Stimulated activated CD4-positive, alpha-beta T cell treated with anti-CD3 and anti-CD28 coated beads, Interleukin-1b, Interleukin-23, amount 100 ng/mL, for 4 hours (primary cell): ENCODE measurements around the gene KPNB1.

Source experiments
- DNase-seq, 2 donors: peaks; one replicate each; pipeline ENCODE4 v3.0.0-alpha.2; 2020; ENCODE audit warnings: low read depth in 2 of 2

The KPNB1 gene

GRCh38 chr17:47696717-47697642 lies 47.3 kb downstream of the KPNB1 start:
- DNase-seq: no peak

GRCh38 chr17:47697906-47698711 lies 48.4 kb downstream of the KPNB1 start:
- DNase-seq: no peak

GRCh38 chr17:47698749-47699535 lies 49.2 kb downstream of the KPNB1 start:
- peak; percentile 86 to 89 for DNase-seq

GRCh38 chr17:47699536-47699840 lies 49.8 kb downstream of the KPNB1 start:
- DNase-seq: no peak

GRCh38 chr17:47700471-47701449 lies 51.0 kb downstream of the KPNB1 start:
- no peak for DNase-seq

GRCh38 chr17:47701608-47702007 lies 51.9 kb downstream of the KPNB1 start:
- DNase-seq: no peak

- DNase-seq: no peak
Observed at GRCh38 chr17:47702391-47702995, 52.8 kb downstream of the KPNB1 start.

GRCh38 chr17:47703191-47703591 lies 53.5 kb downstream of the KPNB1 start:
- peak; percentile 57 to 60 for DNase-seq

GRCh38 chr17:47703671-47704070 lies 54.0 kb downstream of the KPNB1 start:
- no peak for DNase-seq

- no peak for DNase-seq
Observed at GRCh38 chr17:47704116-47704515, 54.4 kb downstream of the KPNB1 start.

GRCh38 chr17:47704736-47705135 lies 55.0 kb downstream of the KPNB1 start:
- DNase-seq: no peak

- DNase-seq: no peak
Observed at GRCh38 chr17:47705536-47706530, 56.1 kb downstream of the KPNB1 start.

- no peak for DNase-seq
Observed at GRCh38 chr17:47707056-47707804, 57.5 kb downstream of the KPNB1 start.

- DNase-seq: no peak
Observed at GRCh38 chr17:47707884-47708283, 58.2 kb downstream of the KPNB1 start.

GRCh38 chr17:47708312-47708863 lies 58.7 kb downstream of the KPNB1 start:
- no peak for DNase-seq

GRCh38 chr17:47708864-47709541 lies 59.3 kb downstream of the KPNB1 start:
- DNase-seq: no peak

GRCh38 chr17:47709594-47709993 lies 59.9 kb downstream of the KPNB1 start:
- no peak for DNase-seq
